H1 (cell line): ENCODE measurements around the gene SLC25A22. TPM values are rescaled to one million over a fixed set of nuclear protein-coding genes. Genes with fewer than 3 reads are reported as not detected.
A peak's percentile ranks its signal among the peaks of the same experiment; 100 is the strongest.

Source experiments
- CTCF ChIA-PET: fragments of 300-600 bp; sonication (Branson Sonifier 250); formaldehyde crosslinking; loops from one replicate; lab custom pipeline; 2021; ENCODE audit not compliant: partially characterized antibody; lab: Charles Lee
- POLR2A ChIA-PET: fragments of 300-600 bp; sonication (Branson Sonifier 250); formaldehyde crosslinking; loops from one replicate; lab custom pipeline; 2021; ENCODE audit warnings: inconsistent platforms; ENCODE audit not compliant: partially characterized antibody; lab: Charles Lee
- DNase-seq, 2 experiments: peaks; one replicate each; pipeline versions ENCODE4 v3.0.0 to v3.0.0-alpha.2; 2010 to 2022; ENCODE audit warnings: low spot score in 2 of 2, low read depth in 1 of 2, mixed read lengths in 1 of 2
- FAIRE-seq: peaks from 2 replicates; lab custom pipeline; 2011; peaks lifted over from hg19 to GRCh38; lab: Jason Lieb, UNC
- H2AFZ ChIP-seq: 2 replicates; pipeline ENCODE4 v1.8.1; 2012; ENCODE audit warnings: low read length, inconsistent platforms
- H2AK5ac ChIP-seq: 2 replicates; pipeline ENCODE4 v1.6.1; 2013; ENCODE audit warnings: low read depth, low read length
- H2BK120ac ChIP-seq: replicated peaks from 2 replicates; pipeline ENCODE3; 2013; ENCODE audit warnings: low read depth, low read length, inconsistent platforms
- H2BK12ac ChIP-seq: 2 replicates; pipeline ENCODE4 v1.6.1; 2013; ENCODE audit warnings: low read depth, low read length
- H2BK15ac ChIP-seq: 2 replicates; pipeline ENCODE4 v1.6.1; 2013; ENCODE audit warnings: low read length
- H2BK20ac ChIP-seq: 2 replicates; pipeline ENCODE4 v1.6.1; 2013; ENCODE audit warnings: low read length
- H2BK5ac ChIP-seq: 2 replicates; pipeline ENCODE4 v1.6.1; 2013; ENCODE audit warnings: low read depth, low read length
- H3K14ac ChIP-seq: 2 replicates; pipeline ENCODE4 v1.6.1; 2013; ENCODE audit warnings: inconsistent platforms; ENCODE audit not compliant: insufficient read length
- H3K18ac ChIP-seq: 2 replicates; pipeline ENCODE4 v1.6.1; 2013; ENCODE audit warnings: low read length; ENCODE audit errors: extremely low read depth
- H3K23ac ChIP-seq: 2 replicates; pipeline ENCODE4 v1.6.1; 2013; ENCODE audit warnings: inconsistent platforms; ENCODE audit not compliant: insufficient read length
- H3K23me2 ChIP-seq: 2 replicates; pipeline ENCODE4 v1.6.1; 2013; ENCODE audit warnings: low read depth, low read length
- H3K27ac ChIP-seq: 2 replicates; pipeline ENCODE4 v1.6.1; 2011; ENCODE audit warnings: low read depth, low read length, inconsistent platforms
- H3K27me3 ChIP-seq, 4 experiments: replicated peaks in 1 of 4; 1 replicate in 1 of 4; 2 replicates in 3 of 4; pipeline versions ENCODE4 v1.6.1 to v1.8.1; 2011 to 2013; ENCODE audit warnings: low read length in 3 of 4, mild to moderate bottlenecking in 3 of 4, inconsistent platforms in 2 of 4, mixed read lengths in 2 of 4, moderate library complexity in 1 of 4; ENCODE audit not compliant: control insufficient read depth in 3 of 4, insufficient read depth in 3 of 4; ENCODE audit errors: extremely low read depth in 1 of 4
- H3K36me3 ChIP-seq, 4 experiments: 2 replicates each; pipeline versions ENCODE4 v1.6.1 to v1.8.1; 2011 to 2013; ENCODE audit warnings: mild to moderate bottlenecking in 4 of 4, low read length in 3 of 4, moderate library complexity in 2 of 4, control low read depth in 1 of 4, inconsistent platforms in 1 of 4; ENCODE audit not compliant: insufficient read depth in 4 of 4, control insufficient read depth in 2 of 4
- H3K4ac ChIP-seq: replicated peaks from 2 replicates; pipeline ENCODE3; 2013; ENCODE audit warnings: low read length, low read depth, mixed read lengths, inconsistent platforms; ENCODE audit not compliant: insufficient read length
- H3K4me1 ChIP-seq, 4 experiments: replicated peaks in 1 of 4; 1 replicate in 1 of 4; 2 replicates in 3 of 4; pipeline versions ENCODE4 v1.6.1 to v1.8.1; 2011 to 2013; ENCODE audit warnings: low read length in 3 of 4, inconsistent platforms in 2 of 4, mixed read lengths in 1 of 4; ENCODE audit not compliant: insufficient read depth in 4 of 4, control insufficient read depth in 3 of 4
- H3K4me2 ChIP-seq, 2 experiments: 2 replicates each; pipeline versions ENCODE4 v1.6.1 to v1.8.1; 2011 to 2013; ENCODE audit warnings: low read depth in 2 of 2, low read length in 2 of 2, control low read depth in 1 of 2, inconsistent platforms in 1 of 2, mild to moderate bottlenecking in 1 of 2; ENCODE audit not compliant: insufficient read depth in 1 of 2
- H3K4me3 ChIP-seq, 4 experiments: fragments of 200-600, 300-600 bp in 1 of 4; sonication (generic), shearing (Covaris generic), sonication (Bioruptor Twin) in 1 of 4; 2 replicates each; pipeline versions ENCODE4 v1.5.1 to v1.8.1; 2011 to 2016; ENCODE audit warnings: low read length in 4 of 4, low read depth in 3 of 4, control low read depth in 2 of 4, inconsistent platforms in 2 of 4, mild to moderate bottlenecking in 2 of 4, mixed read lengths in 1 of 4, moderate library complexity in 1 of 4; ENCODE audit not compliant: insufficient read depth in 2 of 4; ENCODE audit errors: extremely low read depth in 1 of 4
- H3K56ac ChIP-seq: replicated peaks from 2 replicates; pipeline ENCODE3; 2013; ENCODE audit warnings: low read depth, mild to moderate bottlenecking, mixed read lengths, low read length, inconsistent platforms; ENCODE audit not compliant: insufficient read length
- H3K79me1 ChIP-seq: 2 replicates; pipeline ENCODE4 v1.6.1; 2013; ENCODE audit warnings: low read depth, low read length, control low read depth
- H3K79me2 ChIP-seq, 2 experiments: 2 replicates each; pipeline versions ENCODE4 v1.6.1 to v1.8.1; 2012 to 2013; ENCODE audit warnings: low read length in 2 of 2, mild to moderate bottlenecking in 2 of 2, inconsistent platforms in 1 of 2; ENCODE audit not compliant: insufficient read depth in 2 of 2, control insufficient read depth in 1 of 2
- H3K9ac ChIP-seq, 4 experiments: replicated peaks in 1 of 4; 1 replicate in 1 of 4; 2 replicates in 3 of 4; pipeline versions ENCODE4 v1.6.1 to v1.8.1; 2011 to 2013; ENCODE audit warnings: low read depth in 3 of 4, low read length in 3 of 4, control low read depth in 2 of 4, mild to moderate bottlenecking in 2 of 4, moderate library complexity in 2 of 4, inconsistent platforms in 1 of 4; ENCODE audit errors: extremely low read depth in 1 of 4
- H3K9me3 ChIP-seq, 2 experiments: 2 replicates each; pipeline versions ENCODE4 v1.6.1 to v1.8.1; 2012 to 2013; ENCODE audit warnings: mild to moderate bottlenecking in 2 of 2, moderate library complexity in 2 of 2, control low read depth in 1 of 2, inconsistent platforms in 1 of 2, low read depth in 1 of 2, low read length in 1 of 2, mixed read lengths in 1 of 2; ENCODE audit not compliant: insufficient read depth in 2 of 2
- H4K20me1 ChIP-seq, 2 experiments: replicated peaks in 1 of 2; 2 replicates each; pipeline versions ENCODE3 to v1.8.1; 2011 to 2013; ENCODE audit warnings: inconsistent platforms in 2 of 2, low read length in 2 of 2, mild to moderate bottlenecking in 1 of 2; ENCODE audit not compliant: insufficient read depth in 2 of 2, control insufficient read depth in 1 of 2
- H4K5ac ChIP-seq: 2 replicates; pipeline ENCODE4 v1.6.1; 2013; ENCODE audit warnings: low read length, low read depth, mixed read lengths, inconsistent platforms; ENCODE audit not compliant: insufficient read length
- H4K8ac ChIP-seq: 2 replicates; pipeline ENCODE4 v1.8.0; 2013; ENCODE audit warnings: mild to moderate bottlenecking, moderate library complexity, low read length, inconsistent platforms; ENCODE audit not compliant: insufficient read depth; ENCODE audit errors: extremely low read depth
- H4K91ac ChIP-seq: replicated peaks from 2 replicates; pipeline ENCODE3; 2013; ENCODE audit warnings: low read length, mixed read lengths, inconsistent platforms; ENCODE audit not compliant: insufficient read length
- EGR1 ChIP-seq: IDR thresholded peaks from 2 replicates; pipeline ENCODE4 v1.6.1; 2011; ENCODE audit warnings: low read depth, low read length, borderline replicate concordance
- KDM1A ChIP-seq: fragments of 200-600, 300-600 bp; sonication (generic); IDR thresholded peaks from 2 replicates; pipeline ENCODE4 v1.7.1; 2016; ENCODE audit warnings: mild to moderate bottlenecking, low read length, borderline replicate concordance
- MAX ChIP-seq: IDR thresholded peaks from 2 replicates; pipeline ENCODE4 v1.6.1; 2012; ENCODE audit warnings: inconsistent platforms
- NRF1 ChIP-seq: IDR thresholded peaks from 2 replicates; pipeline ENCODE4 v1.6.1; 2011; ENCODE audit warnings: mild to moderate bottlenecking, low read depth, low read length, improper control_type of control experiment
- PHF8 ChIP-seq: fragments of 200-600 bp; sonication (generic); conservative IDR thresholded peaks from 2 replicates; pipeline ENCODE4 v1.7.1; 2012; ENCODE audit warnings: low read depth, mild to moderate bottlenecking, inconsistent platforms, low read length, moderate library complexity
- RAD21 ChIP-seq, 2 experiments: IDR thresholded peaks in 1 of 2; conservative IDR thresholded peaks in 1 of 2; 2 replicates each; pipeline ENCODE4 v1.6.1; 2011; ENCODE audit warnings: low read depth in 2 of 2, low read length in 2 of 2, improper control_type of control experiment in 1 of 2, inconsistent platforms in 1 of 2, mild to moderate bottlenecking in 1 of 2, moderate library complexity in 1 of 2
- SIN3A ChIP-seq, 2 experiments: IDR thresholded peaks in 1 of 2; conservative IDR thresholded peaks in 1 of 2; 2 replicates each; pipeline ENCODE4 v1.6.1; 2011 to 2012; ENCODE audit warnings: low read length in 2 of 2, improper control_type of control experiment in 1 of 2, low read depth in 1 of 2, mild to moderate bottlenecking in 1 of 2
- SP4 ChIP-seq: IDR thresholded peaks from 2 replicates; pipeline ENCODE4 v1.6.1; 2012; ENCODE audit warnings: low read length, inconsistent platforms
- WGBS, 2 experiments: shearing (Covaris generic) in 1 of 2; methylation state at CpG; one replicate each; pipeline versions ENCODE4 v1.1.6 to v1.1.7; 2013 to 2015; ENCODE audit warnings: low lambda C conversion rate in 2 of 2, mixed read lengths in 2 of 2, inconsistent platforms in 1 of 2, low coverage in 1 of 2, missing lambda C conversion rate in 1 of 2; ENCODE audit not compliant: insufficient replicate concordance in 2 of 2, insufficient coverage in 1 of 2, insufficient read length in 1 of 2; ENCODE audit errors: extremely low coverage in 1 of 2, missing lambda C conversion rate in 1 of 2; 5-methylcytosine and 5-hydroxymethylcytosine counted together
- polyA plus RNA-seq, 7 experiments: library from polyadenylated mRNA; depleted of rRNA in 3 of 7; stranded (reverse) in 5 of 7; unstranded in 2 of 7; fragments of >200 nt in 5 of 7; fragments of 200-250 nt in 2 of 7; gene quantifications; 1 replicate in 5 of 7; 2 replicates in 1 of 7; 4 replicates in 1 of 7; pipeline versions ENCODE4 v1.2.1 to v1.2.3, GENCODE V29; 2011 to 2013; ENCODE audit warnings: missing spikeins in 2 of 7, mixed read lengths in 2 of 7
- total RNA-seq: library from RNA; stranded (reverse); fragmentation: NEBNext Ultra II Directional; extraction: Animal tissue kit (Norgen Biotek cat#: 25700); gene quantifications from 2 replicates; pipeline ENCODE4 v1.2.1, GENCODE V29; 2021

The SLC25A22 gene
- total and polyA plus RNA-seq, 2 of the 8 experiments (the other 6 are each of a cell fraction or from before 2014, with no cell fraction given): 31.5 to 48.0 TPM

- Histone ChIP-seq H3K4me3 (peak overlapping the region; percentile 28 to 71 (median 47); a peak in 7 of 8 replicates), H2BK12ac (peak overlapping the region; percentile 17; the same call in 1 of the 2 replicates), H3K56ac (no peak overlapping the region), H2BK5ac (peak overlapping the region; percentile 67; the same call in 1 of the 2 replicates), H3K9me3 (no peaks in the 10 kb centered on the region), H3K23ac (no peak overlapping the region), H3K79me1 (peaks cover 2% of the 10 kb centered on the region; the same call in 1 of the 2 replicates), H3K27ac (no peak overlapping the region), H3K23me2 (peaks cover 12% of the 10 kb centered on the region; the same call in 1 of the 2 replicates), H2AFZ (no peak overlapping the region), H2BK15ac (no peak overlapping the region), H4K91ac (peak overlapping the region; percentile 37), H3K14ac (no peak overlapping the region), H3K4ac (peak overlapping the region; percentile 78), H3K4me2 (peak overlapping the region; percentile 67 to 83), H3K27me3 (no peaks in the 10 kb centered on the region; a peak in 1 of 7 replicates), H3K36me3 (peaks cover 3 to 30% (median 6%) of the 10 kb centered on the region in 4 experiments; a peak in 5 of 8 replicates), H3K79me2 (peaks cover 0 to 6% of the 10 kb centered on the region in 2 experiments; a peak in 1 of 4 replicates), H2AK5ac (no peak overlapping the region; the same call in 1 of the 2 replicates), H4K5ac (no peak overlapping the region), H3K4me1 (peaks cover 0 to 8% (median 7%) of the 10 kb centered on the region in 4 experiments; a peak in 5 of 7 replicates), H2BK20ac (no peak overlapping the region), H2BK120ac (peak overlapping the region; percentile 43), H3K18ac (peak overlapping the region; percentile 78), H4K20me1 (peaks cover 0 to 8% of the 10 kb centered on the region in 2 experiments), H4K8ac (peak overlapping the region; percentile 68), H3K9ac (no peak overlapping the region; a peak in 2 of 7 replicates)
- DNase-seq (no peak), FAIRE-seq (no peak)
- ChIA-PET CTCF (interaction anchor here (0.9 to 2.7 kb wide), 5 partner anchors 13 to 44 kb away, joined by 3 to 7 read pairs (median 3); partner anchors contain the start of gene CEND1), POLR2A (interaction anchor here (0.7 to 53.0 kb wide), 12 partner anchors 7 to 165 kb away, joined by 3 to 1917 read pairs (median 4); partner anchors contain the start of genes CD151, CEND1, CRACR2B and PNPLA2)
- WGBS, 2 experiments: 88% methylated on average over 24 of the region's 26 CpGs; no CpG with 5 or more reads in 1 of the 2 experiments
- TF ChIP-seq SIN3A (conservative IDR thresholded peaks at IDR 0.05 in 1 of 2, IDR thresholded peaks at IDR 0.05 in 1 of 2; ENCODE audit: low read depth in 1 of 2, low read length in 2 of 2) (no peak), PHF8 (no peak), KDM1A (no peak), EGR1 (no peak), SP4 (no peak), RAD21 (IDR thresholded peaks at IDR 0.05 in 1 of 2, conservative IDR thresholded peaks at IDR 0.05 in 1 of 2; ENCODE audit: low read depth in 2 of 2, low read length in 2 of 2) (no peak), MAX (no peak), NRF1 (no peak)
These were observed 5.9 kb upstream of the SLC25A22 start for GRCh38 chr11:803770-804598.
